Astrocyte of the spinal cord (primary cell): ENCODE measurements around the gene C20orf144.

Source experiments
- DNase-seq: peaks from one replicate; pipeline ENCODE4 v3.0.0; 2011; ENCODE audit warnings: low read depth, low spot score
- H3K4me3 ChIP-seq: 2 replicates; pipeline ENCODE4 v1.5.1; 2011; ENCODE audit warnings: low read depth, mild to moderate bottlenecking, low read length, moderate library complexity
- CTCF ChIP-seq: IDR thresholded peaks from 2 replicates; pipeline ENCODE4 v1.5.1; 2012; ENCODE audit warnings: low read depth, mild to moderate bottlenecking, low read length, inconsistent platforms
- in situ Hi-C: cut with HindIII; loops from 2 replicates; pipeline ENCODE4 v1.10.0; 2017; ENCODE audit warnings: low sequenced_read_pairs

C20orf144 gene

GRCh38 chr20:33673114-33673409, 10.9 kb downstream of the C20orf144 start:
- no peak for TF ChIP-seq CTCF
- in situ Hi-C loops = no loop called here
- peak overlapping the region; percentile 71 for H3K4me3 ChIP-seq
- DNase-seq = no peak

- no peak for TF ChIP-seq CTCF
- peak overlapping the region; percentile 71 for H3K4me3 ChIP-seq
- in situ Hi-C loops = no loop called here
- no peak for DNase-seq
Measured at GRCh38 chr20:33673410-33674293, 11.5 kb downstream of the C20orf144 start.

- in situ Hi-C loops = no loop called here
- DNase-seq = peak; percentile 54
- TF ChIP-seq CTCF = no peak
- H3K4me3 ChIP-seq = peak within 1 kb of the TSS; percentile 71
Measured at GRCh38 chr20:33674294-33675135, 12.4 kb downstream of the C20orf144 start, which contains the start of gene NECAB3. Gene NECAB3 (minus strand): TSS chr20:33674428. CDS start chr20:33674352, 76 bp downstream.

GRCh38 chr20:33675136-33675959, 13.2 kb downstream of the C20orf144 start:
- no peak for TF ChIP-seq CTCF
- in situ Hi-C loops = no loop called here
- H3K4me3 ChIP-seq = no peak overlapping the region
- DNase-seq = no peak

- TF ChIP-seq CTCF = no peak
- H3K4me3 ChIP-seq = no peak overlapping the region
- no peak for DNase-seq
- in situ Hi-C loops = no loop called here
Measured at GRCh38 chr20:33676121-33676520, 14.0 kb downstream of the C20orf144 start.
